ENCODE data around the gene PREX1. TPM values are rescaled to one million over a fixed set of nuclear protein-coding genes. Genes with fewer than 3 reads are reported as not detected.

The PREX1 gene
- total and polyA plus RNA-seq, 4 donors: 29.5 to 121 (median 69.3) TPM

DNA sequence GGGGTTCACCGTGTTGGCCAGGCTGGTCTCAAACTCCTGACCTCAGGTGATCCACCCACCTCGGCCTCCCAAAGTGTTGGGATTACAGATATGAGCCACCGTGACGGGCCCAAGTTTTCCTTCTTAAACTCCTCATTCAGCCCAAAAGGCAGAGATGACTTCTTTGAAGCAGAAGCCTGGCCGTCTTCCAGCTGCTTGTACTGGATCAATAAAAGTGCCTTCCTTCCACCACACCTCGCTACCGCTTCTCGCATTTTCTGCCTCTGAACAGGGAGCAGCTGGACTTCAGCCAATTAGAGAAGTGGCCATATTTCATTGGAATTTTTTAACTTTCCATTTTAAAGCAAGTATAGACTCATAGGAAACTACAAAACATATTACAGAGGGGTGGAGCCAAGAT, 241.1 kb downstream of the PREX1 start:
- DNase-seq: no peak
- TF ChIP-seq, protein P1, sequence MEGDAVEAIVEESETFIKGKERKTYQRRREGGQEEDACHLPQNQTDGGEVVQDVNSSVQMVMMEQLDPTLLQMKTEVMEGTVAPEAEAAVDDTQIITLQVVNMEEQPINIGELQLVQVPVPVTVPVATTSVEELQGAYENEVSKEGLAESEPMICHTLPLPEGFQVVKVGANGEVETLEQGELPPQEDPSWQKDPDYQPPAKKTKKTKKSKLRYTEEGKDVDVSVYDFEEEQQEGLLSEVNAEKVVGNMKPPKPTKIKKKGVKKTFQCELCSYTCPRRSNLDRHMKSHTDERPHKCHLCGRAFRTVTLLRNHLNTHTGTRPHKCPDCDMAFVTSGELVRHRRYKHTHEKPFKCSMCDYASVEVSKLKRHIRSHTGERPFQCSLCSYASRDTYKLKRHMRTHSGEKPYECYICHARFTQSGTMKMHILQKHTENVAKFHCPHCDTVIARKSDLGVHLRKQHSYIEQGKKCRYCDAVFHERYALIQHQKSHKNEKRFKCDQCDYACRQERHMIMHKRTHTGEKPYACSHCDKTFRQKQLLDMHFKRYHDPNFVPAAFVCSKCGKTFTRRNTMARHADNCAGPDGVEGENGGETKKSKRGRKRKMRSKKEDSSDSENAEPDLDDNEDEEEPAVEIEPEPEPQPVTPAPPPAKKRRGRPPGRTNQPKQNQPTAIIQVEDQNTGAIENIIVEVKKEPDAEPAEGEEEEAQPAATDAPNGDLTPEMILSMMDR (IDR thresholded peaks at IDR 0.05; ENCODE audit: control extremely low read depth, extremely low read depth): no peak
- Histone ChIP-seq H3K9me3 (ENCODE audit: control insufficient read depth in 4 of 4, insufficient read depth in 3 of 4, low read length in 3 of 4) (no peaks in the 10 kb centered on the region), H3K27me3 (ENCODE audit: control insufficient read depth in 3 of 3, insufficient read depth in 3 of 3, low read length in 2 of 3) (peaks cover 0 to 3% (median 3%) of the 10 kb centered on the region in 3 donors), H3K27ac (ENCODE audit: low read depth in 1 of 2, low read length in 1 of 2) (no peak overlapping the region), H3K4me3 (no peak overlapping the region), H3K9ac (ENCODE audit: insufficient read depth in 1 of 2, low read length in 2 of 2) (no peak overlapping the region), H3K4me1 (ENCODE audit: control insufficient read depth in 5 of 5, insufficient read depth in 5 of 5, low read length in 5 of 5) (peaks cover 0 to 9% (median 0%) of the 10 kb centered on the region in 5 donors), H3K36me3 (ENCODE audit: control insufficient read depth in 4 of 4, insufficient read depth in 4 of 4, low read length in 4 of 4) (no peaks in the 10 kb centered on the region)
- no peak for ATAC-seq (ENCODE audit: insufficient read depth, low FRiP score)
- WGBS, 2 donors: 64 to 91% methylated on average over 8 of the region's 8 CpGs

DNA sequence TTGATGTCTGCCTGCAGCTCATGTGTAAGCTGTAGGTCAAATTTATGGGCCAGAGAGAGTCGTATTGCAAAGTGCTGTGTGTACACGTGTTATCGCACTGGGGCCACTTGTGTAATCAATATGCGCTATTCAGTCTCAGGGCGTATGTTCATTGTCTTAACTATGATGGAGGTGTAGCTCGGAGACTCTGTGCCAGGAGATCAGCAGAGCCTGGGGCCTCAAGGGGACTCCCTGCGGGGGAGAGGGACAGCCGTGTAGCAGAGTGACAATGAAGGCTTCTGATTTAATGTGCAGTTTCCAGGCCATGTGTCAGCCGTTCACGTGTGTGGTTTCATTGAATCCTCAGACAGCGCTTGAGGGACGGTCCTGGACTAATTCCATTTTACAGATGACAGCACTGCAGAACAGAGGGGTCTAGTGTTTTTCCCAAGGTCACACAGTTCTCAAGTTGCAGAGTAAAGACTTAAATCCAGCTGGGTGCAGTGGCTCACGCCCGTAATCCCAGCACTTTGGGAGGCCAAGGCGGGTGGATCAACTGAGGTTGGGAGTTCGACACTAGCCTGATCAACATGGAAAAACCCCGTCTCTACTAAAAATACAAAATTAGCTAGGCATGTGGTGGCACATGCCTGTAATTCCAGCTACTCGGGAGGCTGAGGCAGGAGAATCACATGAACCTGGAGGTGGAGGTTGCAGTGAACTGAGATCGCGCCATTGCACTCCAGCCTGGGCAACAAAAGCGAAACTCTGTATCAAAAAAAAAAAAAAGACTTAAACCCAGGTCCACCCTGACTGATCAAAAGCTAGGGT, 242.5 kb downstream of the PREX1 start:
- DNase-seq: peak in 1 of 3 donors; percentile 16
- TF ChIP-seq, protein P1 (IDR thresholded peaks at IDR 0.05; ENCODE audit: control extremely low read depth, extremely low read depth): no peak
- WGBS, 2 donors: 70 to 83% methylated on average over 21 of the region's 21 CpGs
- H3K9me3 ChIP-seq (ENCODE audit: control insufficient read depth in 4 of 4, insufficient read depth in 3 of 4, low read length in 3 of 4): no peaks in the 10 kb centered on the region
- ATAC-seq (ENCODE audit: insufficient read depth, low FRiP score): no peak
- peaks cover 0 to 9% (median 0%) of the 10 kb centered on the region in 5 donors for H3K4me1 ChIP-seq (ENCODE audit: control insufficient read depth in 5 of 5, insufficient read depth in 5 of 5, low read length in 5 of 5)
- H3K4me3 ChIP-seq: no peak overlapping the region
- H3K9ac ChIP-seq (ENCODE audit: insufficient read depth in 1 of 2, low read length in 2 of 2): no peak overlapping the region
- H3K27me3 ChIP-seq (ENCODE audit: control insufficient read depth in 3 of 3, insufficient read depth in 3 of 3, low read length in 2 of 3): peaks cover 0 to 5% (median 3%) of the 10 kb centered on the region in 3 donors
- H3K27ac ChIP-seq (ENCODE audit: low read depth in 1 of 2, low read length in 1 of 2): no peak overlapping the region
- H3K36me3 ChIP-seq (ENCODE audit: control insufficient read depth in 4 of 4, insufficient read depth in 4 of 4, low read length in 4 of 4): no peaks in the 10 kb centered on the region

DNA sequence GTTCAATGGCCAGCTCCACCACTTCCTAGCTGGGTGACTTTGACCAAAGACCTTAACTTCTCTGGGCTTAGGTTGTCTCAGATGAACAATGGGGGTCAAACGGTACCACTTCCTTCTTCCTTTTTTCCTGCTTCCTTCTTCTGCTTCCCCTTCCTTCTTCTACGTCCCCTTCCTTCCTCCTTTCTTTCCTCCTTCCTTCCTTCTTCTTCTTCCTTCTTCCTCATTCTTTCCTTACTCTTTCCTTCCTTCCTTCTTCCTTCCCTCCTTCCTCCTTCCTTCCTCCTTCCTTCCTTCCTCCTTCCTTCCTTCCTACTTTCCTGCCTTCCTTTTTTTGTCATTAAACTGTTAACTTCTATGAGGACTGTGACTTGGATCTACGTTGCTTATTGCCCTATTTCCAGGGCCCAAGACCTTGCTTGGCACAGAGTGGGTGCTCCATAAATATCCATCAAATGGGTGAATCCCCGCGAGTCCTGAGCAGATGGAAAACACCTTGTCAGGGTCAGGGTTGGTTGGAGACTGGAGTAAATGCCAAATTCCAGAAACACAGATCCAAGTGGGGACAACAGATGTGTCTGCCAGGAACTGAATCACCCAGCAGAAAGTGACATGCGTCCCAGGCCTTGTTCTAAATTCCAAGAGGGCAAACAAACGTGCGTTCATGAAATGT, 243.3 kb downstream of the PREX1 start:
- Histone ChIP-seq H3K9me3 (ENCODE audit: control insufficient read depth in 4 of 4, insufficient read depth in 3 of 4, low read length in 3 of 4) (no peaks in the 10 kb centered on the region), H3K4me3 (no peak overlapping the region), H3K27ac (ENCODE audit: low read depth in 1 of 2, low read length in 1 of 2) (no peak overlapping the region), H3K27me3 (ENCODE audit: control insufficient read depth in 3 of 3, insufficient read depth in 3 of 3, low read length in 2 of 3) (peaks cover 0 to 5% (median 3%) of the 10 kb centered on the region in 3 donors), H3K9ac (ENCODE audit: insufficient read depth in 1 of 2, low read length in 2 of 2) (no peak overlapping the region), H3K36me3 (ENCODE audit: control insufficient read depth in 4 of 4, insufficient read depth in 4 of 4, low read length in 4 of 4) (no peaks in the 10 kb centered on the region), H3K4me1 (ENCODE audit: control insufficient read depth in 5 of 5, insufficient read depth in 5 of 5, low read length in 5 of 5) (peaks cover 0 to 9% (median 0%) of the 10 kb centered on the region in 5 donors)
- TF ChIP-seq, protein P1 (IDR thresholded peaks at IDR 0.05; ENCODE audit: control extremely low read depth, extremely low read depth): no peak
- 47 to 54% methylated on average over 8 of the region's 8 CpGs for WGBS, 2 donors
- ATAC-seq (ENCODE audit: insufficient read depth, low FRiP score): no peak
- no peak for DNase-seq

Measured in lung (tissue), 12 donors.